Mucosa of descending colon (tissue), 3 donors: ENCODE data around the gene DDO. TPM values are rescaled to one million over a fixed set of nuclear protein-coding genes. Genes with fewer than 3 reads are reported as not detected.

Experiments
- ATAC-seq: fragments of 200-7000 bp; cut with Tn5 transposase; one replicate; pipeline ENCODE4 v1.9.1; 2020; ENCODE audit warnings: mild to moderate bottlenecking, moderate library complexity
- DNase-seq, 3 donors: peaks; one replicate each; pipeline ENCODE4 v3.0.0-alpha.2; 2020
- H3K36me3 ChIP-seq: fragments of 200-600 bp; one replicate; pipeline ENCODE4 v1.8.0; 2021; ENCODE audit warnings: low read depth, mild to moderate bottlenecking
- H3K4me1 ChIP-seq: fragments of 200-600 bp; one replicate; pipeline ENCODE4 v1.8.0; 2021; ENCODE audit warnings: low read depth, mild to moderate bottlenecking
- H3K4me3 ChIP-seq: fragments of 200-600 bp; one replicate; pipeline ENCODE4 v1.8.0; 2021; ENCODE audit warnings: mild to moderate bottlenecking
- H3K9me3 ChIP-seq: fragments of 200-600 bp; one replicate; pipeline ENCODE4 v1.8.0; 2021; ENCODE audit warnings: mild to moderate bottlenecking
- intact Hi-C, 2 donors: fragments of 100-400 bp; cut with DNase I in 1 of 2; cut with micrococcal nuclease in 1 of 2; formaldehyde crosslinking; loops; one replicate each; pipeline versions ENCODE4 v1.11.0 to v1.11.1; 2022; cut with DNase I, micrococcal nuclease
- total RNA-seq, 3 donors: library from RNA; stranded (reverse); fragmentation: NEBNext Ultra II Directional in 2 of 3; extraction: Animal tissue kit (Norgen Biotek cat#: 25700) in 2 of 3; gene quantifications; one replicate each; pipeline versions ENCODE4 v1.2.1 to v1.2.4, GENCODE V29; 2021 to 2023
- TF ChIP-seq, protein P1 (sequence below): fragments of 200-600 bp; IDR thresholded peaks from one replicate; pipeline ENCODE4 v1.8.0; 2022; ENCODE audit warnings: antibody characterized with exemption, mild to moderate bottlenecking
- donor health status: DM: no; HTN: no; CAD: no; lungs with moderate emphysema.
- donor health status: DM: no; HTN: no; CAD: no.
- donor health status: DM: no; HTN: yes; CAD: no.

Gene DDO
- total RNA-seq, 3 donors from 2014 or later: 2.6 to 3.5 (median 3.4) TPM

DNA sequence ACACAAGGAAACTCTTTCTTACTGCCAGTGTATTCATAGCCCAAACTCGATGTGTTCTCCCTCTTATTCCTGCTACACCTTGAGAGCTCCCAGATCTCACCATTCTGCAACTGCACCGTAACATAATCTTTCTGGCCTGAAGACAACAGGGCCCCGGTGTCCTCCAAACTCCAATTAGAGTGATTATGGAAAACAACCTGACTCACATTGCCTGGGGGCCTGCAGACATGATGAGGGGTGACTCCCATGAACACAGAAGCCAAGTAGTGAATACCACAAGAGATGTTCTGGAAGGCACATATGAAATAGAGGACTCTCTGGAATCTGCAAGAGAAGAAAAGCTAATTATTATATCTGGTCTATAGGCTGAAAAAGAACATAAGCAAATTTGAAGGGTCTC, 41.3 kb upstream of the DDO start:
- TF ChIP-seq, protein P1, sequence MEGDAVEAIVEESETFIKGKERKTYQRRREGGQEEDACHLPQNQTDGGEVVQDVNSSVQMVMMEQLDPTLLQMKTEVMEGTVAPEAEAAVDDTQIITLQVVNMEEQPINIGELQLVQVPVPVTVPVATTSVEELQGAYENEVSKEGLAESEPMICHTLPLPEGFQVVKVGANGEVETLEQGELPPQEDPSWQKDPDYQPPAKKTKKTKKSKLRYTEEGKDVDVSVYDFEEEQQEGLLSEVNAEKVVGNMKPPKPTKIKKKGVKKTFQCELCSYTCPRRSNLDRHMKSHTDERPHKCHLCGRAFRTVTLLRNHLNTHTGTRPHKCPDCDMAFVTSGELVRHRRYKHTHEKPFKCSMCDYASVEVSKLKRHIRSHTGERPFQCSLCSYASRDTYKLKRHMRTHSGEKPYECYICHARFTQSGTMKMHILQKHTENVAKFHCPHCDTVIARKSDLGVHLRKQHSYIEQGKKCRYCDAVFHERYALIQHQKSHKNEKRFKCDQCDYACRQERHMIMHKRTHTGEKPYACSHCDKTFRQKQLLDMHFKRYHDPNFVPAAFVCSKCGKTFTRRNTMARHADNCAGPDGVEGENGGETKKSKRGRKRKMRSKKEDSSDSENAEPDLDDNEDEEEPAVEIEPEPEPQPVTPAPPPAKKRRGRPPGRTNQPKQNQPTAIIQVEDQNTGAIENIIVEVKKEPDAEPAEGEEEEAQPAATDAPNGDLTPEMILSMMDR: no peak
- ATAC-seq (no peak), DNase-seq (no peak)
- intact Hi-C loops: no loop called here
- Histone ChIP-seq H3K4me1 (no peaks in the 10 kb centered on the region), H3K4me3 (no peak overlapping the region), H3K9me3 (peaks cover 5% of the 10 kb centered on the region), H3K36me3 (no peaks in the 10 kb centered on the region)

DNA sequence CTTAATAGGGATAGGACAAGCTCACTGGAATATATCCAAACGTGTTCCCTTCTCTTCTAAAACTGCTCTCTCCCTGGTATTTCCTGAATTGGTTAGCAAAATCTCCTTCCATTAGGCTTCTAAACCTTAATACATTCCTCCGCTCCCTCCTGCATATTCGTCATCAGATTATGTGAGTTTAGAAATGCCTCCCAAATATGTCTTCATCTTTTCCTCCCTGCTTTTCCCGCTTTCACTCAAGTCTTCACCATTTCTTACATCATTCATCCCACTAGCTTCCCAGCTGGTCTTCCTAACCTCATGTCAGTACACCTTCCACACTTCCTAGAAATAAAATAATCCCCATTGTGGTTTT, 34.1 kb upstream of the DDO start:
- Histone ChIP-seq H3K4me3 (no peak overlapping the region), H3K9me3 (no peaks in the 10 kb centered on the region), H3K4me1 (no peaks in the 10 kb centered on the region), H3K36me3 (no peaks in the 10 kb centered on the region)
- TF ChIP-seq, protein P1: no peak
- intact Hi-C loops: no loop called here
- ATAC-seq (no peak), DNase-seq (no peak)

DNA sequence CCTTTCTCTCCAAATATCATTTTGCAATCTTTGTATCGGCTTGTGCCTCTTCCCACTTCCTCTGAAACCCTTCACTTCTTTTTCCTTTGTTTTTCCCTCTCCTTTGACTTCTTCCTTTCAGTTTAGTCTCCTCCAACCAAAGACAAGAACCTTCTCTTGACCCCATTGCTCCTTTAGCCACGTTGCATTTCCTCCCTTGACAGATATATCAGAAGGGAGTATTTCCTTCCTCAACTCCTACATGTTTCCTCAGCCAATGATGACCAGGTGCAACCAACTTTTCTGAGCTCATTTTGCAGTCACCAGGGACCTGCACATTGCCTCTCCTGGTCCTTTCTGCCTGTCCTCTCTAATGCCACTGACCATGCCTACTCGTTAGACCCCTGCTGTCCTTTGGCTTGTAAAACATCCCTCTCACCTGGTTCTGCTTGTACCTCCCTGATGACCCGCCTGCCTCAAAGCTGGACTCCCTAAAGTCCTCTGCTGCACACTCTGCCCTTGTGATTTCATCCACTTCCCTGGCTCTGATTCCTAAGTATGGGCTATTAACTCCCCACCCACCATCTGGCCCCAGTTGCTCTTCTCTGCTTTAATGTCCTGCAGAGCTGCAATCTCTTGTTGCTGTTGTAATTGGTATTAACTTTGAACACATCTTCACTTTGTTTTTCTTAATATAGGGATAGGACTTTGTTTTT, 33.6 kb upstream of the DDO start:
- no peak overlapping the region for H3K4me3 ChIP-seq
- no peaks in the 10 kb centered on the region for H3K4me1 ChIP-seq
- no peaks in the 10 kb centered on the region for H3K36me3 ChIP-seq
- intact Hi-C loops: no loop called here
- no peak for ATAC-seq
- no peaks in the 10 kb centered on the region for H3K9me3 ChIP-seq
- TF ChIP-seq, protein P1: no peak
- DNase-seq: no peak

DNA sequence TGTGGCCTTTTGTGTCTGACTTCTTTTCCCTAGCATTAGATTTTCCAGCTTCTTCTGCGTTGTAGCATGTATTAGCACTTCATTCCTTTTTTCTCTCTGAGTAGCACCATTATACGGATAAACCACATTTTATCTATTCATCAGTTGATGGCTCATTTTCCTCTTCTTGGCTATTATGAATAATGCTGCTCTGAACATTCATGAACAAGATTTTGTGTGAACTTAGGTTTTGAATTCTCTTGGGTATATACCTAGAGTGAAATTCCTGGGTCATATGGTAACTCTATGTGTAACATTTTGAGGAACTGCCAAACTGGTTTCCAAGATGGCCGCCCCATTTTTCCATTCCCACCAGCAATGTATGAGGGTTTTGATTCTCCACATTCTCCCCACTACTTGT, 32.4 kb upstream of the DDO start:
- Histone ChIP-seq H3K4me1 (no peaks in the 10 kb centered on the region), H3K4me3 (no peak overlapping the region), H3K36me3 (no peaks in the 10 kb centered on the region), H3K9me3 (no peaks in the 10 kb centered on the region)
- TF ChIP-seq, protein P1: no peak
- intact Hi-C loops: no loop called here
- ATAC-seq (no peak), DNase-seq (no peak)

DNA sequence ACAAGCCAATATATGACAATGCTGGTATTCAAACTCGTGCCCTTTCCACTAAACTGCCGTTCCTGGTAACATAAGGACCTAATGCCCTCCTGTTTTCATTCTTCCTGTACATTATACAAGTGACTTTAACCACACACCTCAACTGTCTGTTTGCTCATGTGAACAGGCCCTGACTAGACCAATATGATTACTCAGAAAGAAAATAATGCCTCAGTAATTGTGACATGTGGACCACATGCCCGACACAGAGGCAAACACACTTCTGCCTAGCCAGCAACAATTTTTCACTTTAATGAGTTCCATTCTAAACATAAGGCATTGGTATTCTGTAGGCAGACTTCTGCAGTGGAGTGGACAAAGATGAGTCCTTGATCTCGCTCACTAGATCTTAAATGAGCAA, 31.0 kb upstream of the DDO start:
- no peak overlapping the region for H3K4me3 ChIP-seq
- H3K36me3 ChIP-seq: no peaks in the 10 kb centered on the region
- intact Hi-C loops: no loop called here
- no peak for ATAC-seq
- TF ChIP-seq, protein P1: no peak
- DNase-seq: no peak
- H3K4me1 ChIP-seq: no peaks in the 10 kb centered on the region
- H3K9me3 ChIP-seq: no peaks in the 10 kb centered on the region

DNA sequence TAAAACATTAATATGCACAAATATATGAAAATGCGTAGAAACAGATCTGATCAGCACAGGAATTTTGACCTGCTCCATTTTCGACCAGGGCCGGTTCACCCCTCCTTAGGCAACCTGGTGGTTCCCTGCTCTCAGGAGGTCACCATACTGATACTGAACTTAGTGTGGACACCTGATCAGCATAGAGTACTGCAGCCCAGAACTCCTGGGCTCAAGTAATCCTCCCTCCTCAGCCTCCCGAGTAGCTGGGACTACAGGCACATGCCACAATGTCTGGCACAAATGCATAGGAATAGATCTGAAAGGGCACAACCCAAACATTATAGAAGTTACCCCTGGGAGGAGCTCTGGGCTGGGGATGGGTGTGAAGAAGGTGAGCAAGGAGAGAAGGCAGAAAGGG, 24.7 kb upstream of the DDO start:
- Histone ChIP-seq H3K4me1 (no peaks in the 10 kb centered on the region), H3K36me3 (no peaks in the 10 kb centered on the region), H3K9me3 (no peaks in the 10 kb centered on the region), H3K4me3 (no peak overlapping the region)
- TF ChIP-seq, protein P1: no peak
- intact Hi-C loops: no loop called here
- DNase-seq (no peak), ATAC-seq (no peak)
